ENCODE measurements around the gene TBCD.

TBCD gene

DNA sequence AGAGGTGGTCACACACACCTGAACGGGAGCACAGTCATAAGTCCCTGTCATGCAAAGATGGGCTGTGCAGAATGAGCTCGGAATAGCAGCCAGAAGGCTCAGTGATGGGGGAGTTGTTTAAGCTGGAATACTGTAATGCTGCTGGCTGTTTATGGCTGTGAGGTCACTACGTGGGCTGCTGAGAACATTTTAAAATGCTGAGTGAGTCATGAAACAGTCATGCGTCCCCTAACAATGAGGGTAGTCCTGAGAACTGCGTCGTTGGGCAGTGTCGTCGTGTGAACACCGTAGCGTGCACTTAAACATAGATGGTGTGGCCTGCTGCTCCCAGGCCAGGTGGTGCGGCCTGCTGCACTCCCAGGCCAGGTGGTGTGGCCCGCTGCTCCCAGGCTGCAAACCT, 39.7 kb downstream of the TBCD start:
- DNase-seq, result no peak

DNA sequence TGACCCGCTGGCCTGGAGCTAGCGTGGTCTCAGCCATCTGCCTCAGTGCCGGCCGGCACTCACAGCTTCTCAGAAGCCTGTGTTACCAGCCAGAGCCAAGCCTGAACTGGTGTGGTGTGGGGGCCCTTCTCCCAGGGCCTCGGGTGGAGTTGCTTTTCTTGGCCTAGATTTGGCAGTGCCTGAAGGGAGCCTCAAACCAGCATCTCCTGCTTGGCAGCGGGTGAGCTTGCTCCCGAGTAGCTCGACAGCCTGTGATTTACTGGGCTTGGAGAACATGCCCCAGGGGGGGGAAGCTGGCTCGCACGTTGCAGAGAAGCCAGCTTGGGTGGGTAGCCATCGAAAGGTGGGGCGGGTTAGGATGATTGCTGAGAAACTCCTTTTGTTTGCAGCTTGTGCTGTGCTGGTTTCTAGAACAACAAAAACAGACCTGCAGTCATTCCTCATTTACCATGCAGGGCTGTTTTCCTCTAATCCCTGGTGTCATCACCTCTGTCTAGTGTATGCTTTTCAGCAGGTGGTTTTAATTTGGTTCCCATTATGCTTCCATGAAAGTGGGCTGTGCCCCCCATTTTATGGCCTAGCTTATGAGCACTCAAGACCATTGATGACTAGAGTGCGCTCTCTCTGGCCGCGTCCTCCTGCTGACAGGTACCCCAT, 42.2 kb downstream of the TBCD start:
- no peak for DNase-seq

DNA sequence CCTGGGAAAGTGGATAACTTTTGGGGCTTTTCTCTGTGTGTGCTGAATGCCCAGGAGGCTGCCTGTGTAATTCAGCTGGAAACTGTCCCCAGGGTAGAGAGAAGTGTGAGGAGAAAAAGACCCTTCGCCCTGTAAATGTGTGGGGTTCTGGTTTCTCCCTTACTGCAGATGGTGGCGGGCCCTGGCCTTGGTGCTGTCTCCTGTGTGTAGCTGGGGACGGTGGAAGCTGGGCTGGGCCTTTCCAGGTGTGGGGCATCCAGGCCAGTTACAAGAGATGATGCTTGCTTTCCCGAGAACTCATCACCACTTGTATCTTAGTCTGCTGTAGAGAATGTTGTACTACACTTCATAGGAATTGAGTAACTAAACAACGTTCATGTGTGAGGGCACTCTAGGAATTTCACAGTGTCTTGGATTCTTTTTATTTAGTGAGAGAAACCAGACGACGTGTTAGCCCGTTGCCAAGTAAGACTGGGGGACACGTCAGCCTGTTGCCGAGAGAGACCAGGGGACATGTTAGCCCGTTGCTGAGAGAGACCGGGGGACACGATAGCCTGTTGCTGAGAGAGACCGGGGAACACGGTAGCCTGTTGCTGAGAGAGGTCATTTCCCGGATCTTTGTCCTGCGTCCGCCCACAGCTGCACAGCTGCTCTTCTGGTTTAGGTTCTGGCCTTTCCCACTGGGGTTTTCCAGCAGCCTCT, 43.1 kb downstream of the TBCD start:
- DNase-seq, result no peak

DNA sequence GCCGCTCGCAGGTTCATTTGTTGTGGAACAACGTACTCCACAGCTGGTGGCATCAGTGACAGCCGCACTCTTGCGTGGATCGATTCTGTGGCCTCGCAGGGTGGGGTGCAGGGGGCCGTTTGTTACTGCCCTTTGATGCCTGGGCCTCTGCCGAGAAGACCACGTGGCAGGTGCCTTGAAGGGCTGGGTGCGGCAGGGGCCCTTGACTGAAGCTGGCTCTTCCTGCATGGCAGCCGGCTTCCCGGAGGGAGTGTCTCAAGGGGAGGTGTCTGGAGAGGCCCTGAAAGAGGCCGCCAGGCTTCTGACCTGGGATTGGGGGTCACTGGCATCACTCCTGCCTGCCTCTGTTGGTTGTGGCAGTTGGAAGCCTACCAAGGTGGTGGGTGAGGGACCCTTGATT, 43.8 kb downstream of the TBCD start:
- no peak for DNase-seq

DNA sequence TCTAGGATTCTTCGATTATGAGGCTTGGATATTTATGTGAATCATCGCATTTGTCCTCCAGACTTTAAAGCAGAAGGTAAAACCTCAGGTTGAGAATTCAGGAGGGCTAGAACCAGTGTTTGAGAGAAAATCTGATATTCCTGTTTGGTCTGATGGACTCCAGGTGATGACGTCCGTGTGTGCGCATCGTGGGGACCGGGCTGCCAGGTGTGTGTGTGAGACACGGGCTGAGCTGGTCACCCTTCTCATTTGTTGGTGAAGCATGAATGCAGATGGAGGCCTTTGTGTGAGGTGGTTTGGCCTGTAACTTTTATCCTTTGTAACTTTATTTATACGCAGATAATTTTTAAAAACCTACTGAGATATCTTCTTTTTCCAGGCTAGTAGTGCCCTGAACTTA, 45.2 kb downstream of the TBCD start:
- DNase-seq, result no peak

DNA sequence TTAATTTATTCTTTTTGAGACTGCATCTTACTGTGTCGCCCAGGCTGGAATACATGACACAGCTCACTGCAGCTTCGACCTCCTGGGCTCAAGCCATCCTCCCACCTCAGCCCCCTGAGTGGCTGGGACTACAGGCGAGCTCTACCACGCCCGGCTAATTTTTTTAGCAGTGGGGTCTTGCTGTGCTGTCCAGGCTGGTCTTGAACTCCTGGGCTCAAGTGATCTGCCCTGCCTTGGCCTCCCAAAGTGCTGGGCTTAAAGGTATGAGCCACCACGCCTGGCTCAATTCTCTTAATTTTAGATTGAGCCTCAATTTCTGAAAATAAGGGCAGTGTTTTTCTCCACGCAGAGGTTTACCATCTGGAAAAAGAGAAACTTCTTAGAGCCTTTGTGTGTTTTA, 46.9 kb downstream of the TBCD start:
- DNase-seq, result no peak

DNA sequence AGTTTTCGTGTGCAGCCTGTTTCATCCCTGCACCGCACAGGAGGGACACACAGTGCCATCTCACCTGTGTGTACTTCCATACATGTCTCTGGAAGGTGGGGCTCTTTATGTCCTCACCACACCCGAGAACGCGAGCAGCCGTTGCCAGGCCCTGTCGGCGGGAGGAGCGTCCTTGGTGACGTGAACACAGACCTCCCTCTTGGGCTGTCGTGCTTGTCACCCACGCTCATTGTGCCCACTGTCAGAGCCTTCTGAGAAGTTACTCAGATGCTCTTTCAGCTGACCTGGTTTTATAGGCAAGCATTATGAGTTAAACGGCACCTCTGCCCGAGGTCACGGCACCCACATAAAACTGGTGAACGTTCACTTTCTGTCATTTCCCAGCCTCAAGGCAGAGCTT, 47.7 kb downstream of the TBCD start:
- DNase-seq, result no peak

DNA sequence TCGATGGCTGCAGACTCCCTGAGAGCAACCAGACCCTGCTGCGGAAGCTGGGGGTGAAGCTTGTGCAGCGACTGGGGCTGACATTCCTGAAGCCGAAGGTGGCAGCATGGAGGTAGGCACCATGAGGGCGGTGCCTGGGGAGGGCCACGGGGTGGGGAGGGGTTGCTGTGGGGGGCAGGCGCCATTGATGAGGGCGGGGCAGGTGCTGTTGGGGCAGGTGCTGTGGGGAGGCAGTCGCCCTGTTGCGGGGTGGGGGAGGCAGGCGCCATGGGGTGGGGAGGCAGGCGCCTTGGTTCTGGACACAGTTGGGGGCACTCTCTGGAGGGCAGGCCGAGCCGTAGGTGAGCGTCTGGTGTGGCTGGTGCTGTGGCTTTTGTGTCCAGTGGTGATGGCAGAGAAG, 49.0 kb downstream of the TBCD start:
- no peak for DNase-seq

DNA sequence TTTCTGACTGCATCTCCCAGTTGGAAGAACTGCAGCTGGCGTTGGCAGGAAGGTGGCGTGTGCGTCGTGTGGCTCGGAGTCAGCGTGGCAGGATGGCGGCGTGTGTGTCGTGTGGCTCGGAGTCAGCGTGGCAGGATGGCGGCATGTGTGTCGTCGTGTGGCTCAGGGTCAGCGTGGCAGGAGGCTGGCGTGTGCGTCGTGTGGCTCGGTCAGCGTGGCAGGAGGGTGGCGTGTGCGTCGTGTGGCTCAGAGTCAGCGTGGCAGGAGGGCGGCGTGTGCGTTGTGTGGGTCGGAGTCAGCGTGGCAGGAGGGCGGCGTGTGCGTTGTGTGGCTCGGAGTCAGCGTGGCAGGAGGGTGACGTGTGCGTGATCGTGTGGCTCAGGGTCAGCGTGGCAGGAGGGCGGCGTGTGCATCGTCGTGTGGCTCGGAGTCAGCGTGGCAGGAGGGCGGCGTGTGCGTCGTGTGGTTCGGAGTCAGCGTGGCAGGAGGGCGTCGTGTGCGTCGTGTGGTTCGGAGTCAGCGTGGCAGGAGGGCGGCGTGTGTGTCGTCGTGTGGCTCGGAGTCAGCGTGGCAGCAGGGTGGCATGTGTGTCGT, 49.6 kb downstream of the TBCD start:
- no peak for DNase-seq

DNA sequence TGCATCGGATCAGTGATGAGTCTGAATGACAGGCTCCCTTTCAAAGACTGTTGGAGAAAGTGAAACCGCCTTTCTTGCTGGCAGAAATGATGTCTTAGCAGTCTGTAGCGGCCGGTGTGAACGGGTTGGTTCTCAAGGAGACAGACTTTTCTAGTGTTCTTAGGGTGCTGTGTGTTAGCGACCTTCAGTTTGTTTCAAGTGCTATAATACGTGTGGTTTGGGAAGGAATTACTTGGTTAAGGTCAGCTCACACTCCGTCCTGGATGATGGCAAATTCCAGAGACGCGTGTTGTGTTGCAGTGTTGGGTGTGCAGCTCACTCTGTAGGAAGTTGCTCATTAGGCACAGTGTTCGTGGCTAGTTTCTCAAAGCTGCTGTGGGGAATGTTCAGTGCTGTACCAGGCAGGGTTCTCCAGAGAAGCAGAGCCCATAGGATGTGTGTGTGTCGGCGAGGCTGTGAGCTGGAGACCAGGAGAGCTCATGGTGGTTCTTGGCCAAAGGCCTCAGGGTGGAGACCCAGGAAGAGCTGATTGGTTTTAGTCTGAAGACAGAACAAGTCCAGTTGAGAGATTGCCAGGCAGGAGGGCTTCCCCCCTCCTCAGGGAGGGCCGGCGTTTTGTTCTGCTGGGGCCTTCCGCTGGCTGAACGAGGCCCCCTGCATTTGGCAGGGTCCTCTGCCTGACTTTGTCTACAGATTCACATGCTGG, 50.4 kb downstream of the TBCD start:
- DNase-seq, result no peak

DNA sequence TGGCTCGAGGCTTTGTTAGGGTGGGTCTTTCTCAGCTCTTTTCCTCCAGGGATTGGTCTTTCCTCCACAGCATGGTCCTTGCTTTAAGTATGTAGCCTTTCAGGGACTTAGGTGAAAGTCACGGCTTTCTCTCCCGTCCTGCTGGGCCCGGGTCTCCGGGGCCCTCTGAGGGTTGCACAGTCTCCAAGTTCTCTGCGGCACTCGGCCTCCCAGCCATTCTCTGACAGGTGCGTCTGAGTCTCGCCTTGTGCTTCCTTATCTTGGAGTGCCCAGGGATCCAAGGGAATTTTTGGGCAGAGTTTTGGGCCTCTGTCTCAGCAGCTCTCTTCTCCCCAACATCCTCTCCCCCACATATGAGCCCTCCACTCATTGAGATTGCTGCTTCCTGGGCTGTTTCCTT, 51.3 kb downstream of the TBCD start:
- DNase-seq, result no peak

DNA sequence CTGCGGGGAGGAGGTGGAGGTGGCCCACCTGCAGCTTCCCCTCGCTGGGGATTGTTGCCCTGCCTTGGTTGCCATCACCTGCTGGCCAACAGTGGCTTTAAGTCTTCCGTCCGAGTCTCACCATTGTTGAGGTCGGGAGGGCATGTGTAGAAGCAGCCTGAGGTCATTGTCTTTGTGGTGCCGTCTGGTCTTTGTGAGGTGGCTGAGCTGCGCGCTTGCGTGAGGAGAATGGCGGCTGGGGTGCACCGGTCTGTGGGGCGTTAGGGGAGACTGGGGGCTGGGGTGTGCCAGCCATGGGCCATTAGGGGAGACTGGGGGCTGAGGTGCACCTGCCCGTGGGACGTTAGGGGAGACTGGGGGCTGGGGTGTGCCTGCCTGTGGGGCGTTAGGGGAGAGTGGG, 51.7 kb downstream of the TBCD start:
- DNase-seq, result no peak

DNA sequence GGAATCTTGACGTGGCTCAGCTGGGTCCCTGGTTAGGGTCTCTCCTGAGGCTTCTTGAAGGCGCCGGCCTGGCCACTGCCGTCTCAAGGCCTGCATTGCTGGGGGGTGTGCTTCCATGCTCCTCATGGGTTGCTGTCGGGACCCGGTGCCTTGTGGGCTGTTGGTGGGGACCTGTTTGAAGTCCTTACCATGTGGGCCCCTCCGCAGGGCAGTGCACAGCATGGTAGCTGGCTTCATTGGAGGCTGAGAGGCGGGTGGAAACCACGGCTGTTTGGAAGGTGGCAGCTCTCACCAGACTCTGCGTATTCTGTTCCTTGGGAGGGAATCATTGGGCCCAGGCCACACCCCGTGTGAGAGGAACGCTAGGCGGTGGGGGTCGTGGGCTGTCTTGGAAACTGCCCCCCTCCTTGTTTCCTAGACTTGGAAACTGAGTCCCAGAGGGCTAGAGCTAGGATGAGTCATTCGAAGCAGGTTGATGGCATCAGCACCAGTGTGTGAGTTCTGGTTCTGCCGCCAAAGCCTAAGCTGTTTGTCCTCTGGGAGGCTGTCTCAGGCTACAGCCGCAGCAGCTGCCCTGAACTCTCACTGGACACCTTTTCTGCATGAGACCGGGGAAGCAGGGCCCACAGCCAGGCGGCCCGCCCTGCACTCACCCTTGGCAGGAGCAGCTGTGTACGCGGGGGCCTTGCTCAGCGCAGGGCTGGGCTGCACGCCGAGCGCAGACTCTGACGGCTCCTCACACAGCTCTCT, 52.8 kb downstream of the TBCD start:
- no peak for DNase-seq

DNA sequence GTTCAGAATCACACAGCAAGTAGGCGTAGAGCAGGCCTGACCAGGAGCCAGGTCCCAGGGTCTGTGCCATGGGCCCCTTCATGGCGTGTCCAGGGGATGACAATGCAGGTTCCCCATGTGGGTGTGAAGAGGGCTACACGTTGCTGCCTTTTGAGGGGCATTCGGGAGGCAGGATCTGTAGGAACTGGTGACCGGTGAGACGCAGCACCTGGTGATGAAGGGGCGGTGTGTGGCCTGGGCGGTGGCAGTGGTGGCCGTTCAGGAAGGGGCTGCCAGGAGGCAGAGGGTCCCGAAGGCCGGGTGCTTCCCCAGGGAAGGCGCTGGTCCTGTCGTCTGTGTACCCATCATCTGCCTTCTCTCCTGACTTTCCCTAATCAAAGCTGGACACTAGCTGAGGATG, 53.4 kb downstream of the TBCD start:
- no peak for DNase-seq

DNA sequence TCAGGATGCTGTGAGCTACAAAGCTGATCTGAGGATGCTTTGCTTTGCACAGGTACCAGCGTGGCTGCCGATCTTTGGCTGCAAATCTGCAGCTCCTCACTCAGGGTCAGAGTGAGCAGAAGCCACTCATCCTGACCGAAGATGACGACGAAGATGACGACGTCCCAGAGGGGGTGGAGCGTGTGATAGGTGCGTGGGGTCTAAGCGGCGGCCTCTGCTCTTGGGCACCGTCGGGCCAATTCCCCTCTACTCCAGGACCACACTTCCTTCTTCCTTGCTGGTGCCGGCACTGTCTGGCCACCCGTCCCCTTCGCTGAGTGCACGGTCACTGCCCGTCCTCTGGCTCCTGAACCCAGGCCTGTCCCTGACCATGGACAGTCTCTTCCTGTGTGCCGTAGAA, 54.0 kb downstream of the TBCD start:
- no peak for DNase-seq

DNA sequence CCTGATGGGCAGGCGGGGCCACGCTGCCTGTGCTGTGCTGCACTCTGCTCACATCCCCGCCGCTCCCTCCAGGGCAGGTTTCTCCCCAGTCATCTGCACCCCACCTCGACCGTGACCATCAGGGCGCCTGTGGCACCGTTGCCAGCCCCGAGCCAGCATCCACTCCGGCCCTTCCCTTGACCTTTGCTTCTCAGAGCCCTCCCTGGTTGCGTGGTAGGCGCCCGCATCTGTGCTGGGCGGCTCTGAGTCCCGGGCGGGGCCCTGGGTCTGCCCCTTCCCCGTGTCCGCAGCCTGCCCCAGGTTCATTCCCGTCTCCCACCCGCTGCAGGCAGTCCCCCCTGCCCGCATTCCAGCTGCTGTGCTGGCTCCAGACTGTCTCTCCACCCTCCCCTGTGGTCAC, 54.8 kb downstream of the TBCD start:
- no peak for DNase-seq

DNA sequence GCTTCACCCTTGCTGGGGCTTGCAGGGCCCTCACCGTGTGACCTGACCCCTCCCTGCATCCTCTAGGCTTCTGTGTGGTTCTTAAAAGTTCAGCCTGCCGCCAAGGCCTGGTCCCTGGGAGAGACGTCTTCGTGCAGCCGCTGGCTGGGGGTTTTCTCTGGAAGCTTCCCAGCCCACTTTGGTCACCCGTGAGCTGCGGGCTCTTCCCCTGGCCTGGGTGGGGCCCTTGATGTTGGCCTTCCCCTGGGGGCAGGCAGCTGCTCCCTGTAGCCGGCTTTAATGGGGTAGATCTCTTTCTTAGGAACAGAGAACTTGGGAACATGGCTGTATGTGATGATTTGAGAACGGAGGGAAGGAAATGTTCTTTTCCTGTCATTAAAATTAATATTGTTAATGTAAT, 55.2 kb downstream of the TBCD start:
- no peak for DNase-seq

DNA sequence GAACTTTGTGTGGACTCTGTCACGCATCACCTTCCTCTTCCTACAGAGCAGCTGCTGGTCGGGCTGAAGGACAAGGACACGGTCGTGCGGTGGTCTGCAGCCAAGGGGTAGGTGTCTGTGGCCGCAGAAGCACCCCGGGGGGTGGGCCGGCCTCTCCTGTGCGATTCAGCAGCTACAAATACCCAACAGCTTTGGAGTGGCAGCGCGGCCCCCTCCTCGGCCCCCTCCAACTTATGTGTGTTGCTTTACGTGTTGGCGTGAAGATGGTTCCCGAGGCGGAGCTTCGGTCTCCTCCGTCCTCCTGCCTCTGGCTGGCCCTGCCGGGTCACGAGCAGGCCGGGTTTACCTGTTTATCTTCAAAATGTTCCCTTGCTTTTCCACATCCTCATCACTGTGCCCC, 55.7 kb downstream of the TBCD start:
- DNase-seq, result no peak

DNA sequence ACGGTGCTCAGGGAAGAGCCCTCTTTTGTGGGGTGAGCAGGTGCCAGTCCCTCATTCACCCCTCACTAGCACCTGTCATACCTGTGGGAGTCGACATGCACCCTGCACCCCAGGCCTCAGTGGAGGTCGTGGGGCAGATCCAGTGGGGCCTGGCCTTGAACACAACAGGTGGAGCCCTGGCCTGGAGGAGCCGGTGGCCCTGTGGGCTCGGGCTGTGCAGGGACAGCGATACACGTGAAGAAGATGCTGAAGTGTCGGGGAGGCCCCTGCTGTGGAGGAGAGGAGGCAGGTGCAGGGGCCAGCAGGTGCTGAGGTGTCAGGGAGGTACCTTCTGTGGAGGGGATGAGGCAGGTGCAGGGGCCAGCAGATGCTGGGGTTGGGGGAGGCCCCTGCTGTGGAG, 56.1 kb downstream of the TBCD start:
- DNase-seq, result no peak

DNA sequence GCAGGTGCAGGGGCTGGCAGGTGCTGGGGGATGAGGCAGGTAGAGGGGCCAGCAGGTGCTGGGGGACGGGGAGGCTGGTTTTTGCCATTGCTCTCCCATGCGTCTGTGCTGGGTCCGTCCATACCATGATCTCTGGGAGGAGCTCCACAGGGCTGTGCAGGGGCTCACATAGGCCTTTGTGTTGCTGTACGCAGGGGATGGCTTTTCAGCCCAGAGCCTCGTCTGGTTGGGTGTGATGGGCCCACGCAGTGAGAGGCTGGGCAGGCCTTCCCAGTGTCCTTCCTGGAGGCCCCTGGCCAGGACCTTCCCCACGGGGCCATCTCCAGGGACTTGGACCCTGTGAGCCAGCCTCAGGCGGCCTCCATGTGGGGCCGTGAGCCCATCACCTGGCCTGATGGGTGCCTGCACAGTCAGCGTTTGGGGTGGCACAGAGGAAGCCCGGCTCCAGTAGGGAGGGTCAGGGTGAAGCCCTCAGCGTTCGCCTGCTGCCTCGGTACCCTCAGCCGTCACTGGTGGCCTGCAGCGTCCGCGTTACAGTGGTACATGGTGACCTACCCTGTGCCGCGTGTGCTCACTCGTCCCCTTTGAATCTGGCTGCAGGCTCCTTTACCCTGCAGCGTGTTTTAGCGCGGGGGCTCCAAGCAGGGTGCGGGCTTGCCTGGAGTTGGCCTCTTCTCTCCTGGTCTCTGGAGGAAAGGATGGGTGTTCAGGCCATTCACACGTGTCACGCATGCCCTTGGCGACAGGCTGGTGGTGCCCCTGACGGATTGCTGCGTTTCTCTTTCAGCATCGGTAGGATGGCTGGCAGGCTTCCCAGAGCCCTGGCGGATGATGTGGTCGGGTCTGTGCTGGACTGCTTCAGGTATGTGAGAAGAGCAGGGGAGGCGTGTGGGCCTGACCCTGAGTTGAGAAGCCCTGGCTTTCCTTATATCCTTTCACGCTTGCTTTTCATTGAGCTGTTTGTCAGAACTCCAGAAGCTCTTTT, 57.3 kb downstream of the TBCD start:
- DNase-seq, result no peak

DNA sequence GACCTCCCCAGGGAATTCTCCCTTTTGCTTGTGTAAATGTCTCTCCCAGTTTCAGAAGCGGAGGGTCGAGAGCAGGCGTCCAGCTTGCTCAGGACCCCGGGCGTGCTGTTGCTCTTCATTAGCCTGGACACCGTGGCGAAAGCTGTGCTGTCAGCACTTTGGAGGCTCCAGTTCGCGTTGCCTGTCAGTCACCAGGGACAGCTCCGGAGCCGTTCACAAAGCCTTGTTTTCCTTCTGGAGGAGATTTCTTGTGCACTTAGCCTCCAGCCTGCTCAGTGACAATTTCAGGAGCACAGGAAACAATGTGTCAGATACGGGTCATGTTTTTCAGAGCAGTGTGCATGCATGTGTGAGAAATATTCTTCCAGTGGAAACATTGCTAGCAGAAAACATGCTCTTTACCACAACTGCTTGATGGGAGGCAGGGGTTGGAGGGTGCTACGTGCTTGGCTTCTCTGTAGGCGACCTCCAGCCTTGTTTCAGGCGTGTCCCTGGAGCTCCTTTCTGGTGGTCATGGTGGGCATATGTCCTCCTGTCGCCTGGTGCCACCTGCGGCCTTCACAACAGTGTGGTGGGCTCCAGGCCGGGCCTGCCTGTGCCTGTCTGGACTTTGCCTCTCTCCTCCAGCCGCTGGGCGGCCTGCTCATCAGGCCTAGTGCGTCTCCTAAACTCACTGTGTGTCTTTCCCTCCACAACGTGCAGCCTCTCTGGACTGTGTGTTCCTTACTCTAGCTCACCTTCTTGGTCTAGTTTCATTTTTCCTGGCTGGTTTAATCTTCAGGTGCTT, 59.0 kb downstream of the TBCD start:
- no peak for DNase-seq
